ENCODE measurements around the gene RNF212B. TPM values are rescaled to one million over a fixed set of nuclear protein-coding genes. Genes with fewer than 3 reads are reported as not detected.

Gene RNF212B
- total and polyA plus RNA-seq, 2 of the 13 experiments (the other 11 are each of a cell fraction or from before 2014, with no cell fraction given) = 0.05 TPM; not detected in 1

GRCh38 chr14:23300687-23301223, 63.0 kb downstream of the RNF212B start:
- intact Hi-C loops (cut with micrococcal nuclease; ENCODE audit: unreplicated experiment) (loop anchor here (1.0 to 10.0 kb wide), 5 partner anchors 14 to 994 kb away; partner anchors contain the start of genes AJUBA, DCAF11, DHRS1 and HOMEZ), in situ Hi-C loops (cut with HindIII; ENCODE audit: extremely low pct_ligation_motif_present, low pct_unique_long_range_greater_than_20kb) (loop anchor here (25.0 kb wide), 1 partner anchor 837 kb away; the partner anchor contains the start of genes EMC9, FITM1, PSME1 and PSME2)
- Histone ChIP-seq H3K4me1 (ENCODE audit: insufficient read depth, low read length) (peaks cover 50% of the 10 kb centered on the region), H3K27me3 (ENCODE audit: control insufficient read depth in 1 of 2, insufficient read depth in 2 of 2, low read length in 2 of 2) (no peaks in the 10 kb centered on the region; a peak in 1 of 5 replicates), H3K79me2 (ENCODE audit: insufficient read depth, low read length) (peaks cover 4% of the 10 kb centered on the region), H3K36me3 (replicated peaks in 1 of 2; ENCODE audit: control insufficient read depth in 1 of 2, insufficient read depth in 2 of 2, low read length in 2 of 2) (peaks cover 3% of the 10 kb centered on the region in 2 experiments; a peak in 1 of 5 replicates), H3K27ac (ENCODE audit: extremely low read length, insufficient read depth, low read length) (peak overlapping the region; percentile 91), H2AFZ (ENCODE audit: low read length) (peak overlapping the region; percentile 38), H3K4me2 (ENCODE audit: low read depth, low read length) (peak overlapping the region; percentile 99), H3K4me3 (replicated peaks in 1 of 3; ENCODE audit: insufficient read depth in 1 of 3, low read depth in 2 of 3, low read length in 3 of 3) (peak overlapping the region; percentile 65 to 88 (median 75)), H4K20me1 (ENCODE audit: insufficient read depth, low read length) (no peaks in the 10 kb centered on the region), H3K9ac (ENCODE audit: insufficient read depth, low read depth, low read length) (peak overlapping the region; percentile 80), H3K9me3 (ENCODE audit: low read length) (no peaks in the 10 kb centered on the region)
- DNase-seq (ENCODE audit: low spot score) = peak; percentile 43
- no peak for FAIRE-seq
- ChIA-PET POLR2A (interaction anchor here (0.7 to 18.7 kb wide), 20 partner anchors 8 to 895 kb away, joined by 3 to 1053 read pairs (median 6); partner anchors contain the start of genes ACIN1, AJUBA, AP1G2 and C14orf119), CTCF (ENCODE audit: low intra/inter-chr PET ratio, low total read pairs) (interaction anchor here (1.3 to 2.4 kb wide), 4 partner anchors 21 to 231 kb away, joined by 3 to 12 read pairs (median 10); partner anchors contain the start of gene PABPN1)
- WGBS (ENCODE audit: low lambda C conversion rate) = 11% methylated on average over 13 of the region's 13 CpGs
- ATAC-seq = no peak
- TSS peak; percentile 73 for BruUV-seq (replicated peaks)
- TF ChIP-seq ZBTB7B (CRISPR knock-in tag; IDR thresholded peaks at IDR 0.05) (no peak), ZNF317 (CRISPR knock-in tag; IDR thresholded peaks at IDR 0.05) (peak; percentile 46; the same call in 1 of the 2 replicates), PITX1 (CRISPR knock-in tag; IDR thresholded peaks at IDR 0.05) (peak; percentile 45), HNRNPK (IDR thresholded peaks at IDR 0.05; ENCODE audit: low read depth, low read length, poor library complexity, severe bottlenecking) (peak; percentile 1), ZNF550 (CRISPR knock-in tag; IDR thresholded peaks at IDR 0.05; ENCODE audit: borderline replicate concordance) (0 out of 2 replicates have a peak, but pooled peaks have one; percentile 87), SNAI1 (CRISPR knock-in tag; IDR thresholded peaks at IDR 0.05; ENCODE audit: borderline replicate concordance) (0 out of 2 replicates have a peak, but pooled peaks have one; percentile 6), ZNF292 (CRISPR knock-in tag; IDR thresholded peaks at IDR 0.05; ENCODE audit: borderline replicate concordance, low read depth) (no peak), ZNF713 (CRISPR knock-in tag; IDR thresholded peaks at IDR 0.05) (0 out of 2 replicates have a peak, but pooled peaks have one; percentile 56), ZNF781 (CRISPR knock-in tag; IDR thresholded peaks at IDR 0.05; ENCODE audit: borderline replicate concordance, not compliant biosample characterization) (peak; percentile 10), TGIF2 (CRISPR knock-in tag; IDR thresholded peaks at IDR 0.05) (no peak), PAWR (CRISPR knock-in tag; IDR thresholded peaks at IDR 0.05; ENCODE audit: borderline replicate concordance) (0 out of 2 replicates have a peak, but pooled peaks have one; percentile 82), MXD4 (CRISPR knock-in tag; IDR thresholded peaks at IDR 0.05) (no peak), TEAD3 (CRISPR knock-in tag; optimal IDR thresholded peaks at IDR 0.05; ENCODE audit: borderline replicate concordance) (peak; percentile 58), ZZZ3 (CRISPR knock-in tag; IDR thresholded peaks at IDR 0.05; ENCODE audit: borderline replicate concordance) (peak; percentile 75; the same call in 1 of the 2 replicates), CHCHD3 (CRISPR knock-in tag; IDR thresholded peaks at IDR 0.05) (peak; percentile 54; the same call in 1 of the 2 replicates)
- TF ChIP-seq, protein P1, sequence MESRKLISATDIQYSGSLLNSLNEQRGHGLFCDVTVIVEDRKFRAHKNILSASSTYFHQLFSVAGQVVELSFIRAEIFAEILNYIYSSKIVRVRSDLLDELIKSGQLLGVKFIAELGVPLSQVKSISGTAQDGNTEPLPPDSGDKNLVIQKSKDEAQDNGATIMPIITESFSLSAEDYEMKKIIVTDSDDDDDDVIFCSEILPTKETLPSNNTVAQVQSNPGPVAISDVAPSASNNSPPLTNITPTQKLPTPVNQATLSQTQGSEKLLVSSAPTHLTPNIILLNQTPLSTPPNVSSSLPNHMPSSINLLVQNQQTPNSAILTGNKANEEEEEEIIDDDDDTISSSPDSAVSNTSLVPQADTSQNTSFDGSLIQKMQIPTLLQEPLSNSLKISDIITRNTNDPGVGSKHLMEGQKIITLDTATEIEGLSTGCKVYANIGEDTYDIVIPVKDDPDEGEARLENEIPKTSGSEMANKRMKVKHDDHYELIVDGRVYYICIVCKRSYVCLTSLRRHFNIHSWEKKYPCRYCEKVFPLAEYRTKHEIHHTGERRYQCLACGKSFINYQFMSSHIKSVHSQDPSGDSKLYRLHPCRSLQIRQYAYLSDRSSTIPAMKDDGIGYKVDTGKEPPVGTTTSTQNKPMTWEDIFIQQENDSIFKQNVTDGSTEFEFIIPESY (CRISPR knock-in tag; IDR thresholded peaks at IDR 0.05) = peak; percentile 80
- TF ChIP-seq, protein P2, sequence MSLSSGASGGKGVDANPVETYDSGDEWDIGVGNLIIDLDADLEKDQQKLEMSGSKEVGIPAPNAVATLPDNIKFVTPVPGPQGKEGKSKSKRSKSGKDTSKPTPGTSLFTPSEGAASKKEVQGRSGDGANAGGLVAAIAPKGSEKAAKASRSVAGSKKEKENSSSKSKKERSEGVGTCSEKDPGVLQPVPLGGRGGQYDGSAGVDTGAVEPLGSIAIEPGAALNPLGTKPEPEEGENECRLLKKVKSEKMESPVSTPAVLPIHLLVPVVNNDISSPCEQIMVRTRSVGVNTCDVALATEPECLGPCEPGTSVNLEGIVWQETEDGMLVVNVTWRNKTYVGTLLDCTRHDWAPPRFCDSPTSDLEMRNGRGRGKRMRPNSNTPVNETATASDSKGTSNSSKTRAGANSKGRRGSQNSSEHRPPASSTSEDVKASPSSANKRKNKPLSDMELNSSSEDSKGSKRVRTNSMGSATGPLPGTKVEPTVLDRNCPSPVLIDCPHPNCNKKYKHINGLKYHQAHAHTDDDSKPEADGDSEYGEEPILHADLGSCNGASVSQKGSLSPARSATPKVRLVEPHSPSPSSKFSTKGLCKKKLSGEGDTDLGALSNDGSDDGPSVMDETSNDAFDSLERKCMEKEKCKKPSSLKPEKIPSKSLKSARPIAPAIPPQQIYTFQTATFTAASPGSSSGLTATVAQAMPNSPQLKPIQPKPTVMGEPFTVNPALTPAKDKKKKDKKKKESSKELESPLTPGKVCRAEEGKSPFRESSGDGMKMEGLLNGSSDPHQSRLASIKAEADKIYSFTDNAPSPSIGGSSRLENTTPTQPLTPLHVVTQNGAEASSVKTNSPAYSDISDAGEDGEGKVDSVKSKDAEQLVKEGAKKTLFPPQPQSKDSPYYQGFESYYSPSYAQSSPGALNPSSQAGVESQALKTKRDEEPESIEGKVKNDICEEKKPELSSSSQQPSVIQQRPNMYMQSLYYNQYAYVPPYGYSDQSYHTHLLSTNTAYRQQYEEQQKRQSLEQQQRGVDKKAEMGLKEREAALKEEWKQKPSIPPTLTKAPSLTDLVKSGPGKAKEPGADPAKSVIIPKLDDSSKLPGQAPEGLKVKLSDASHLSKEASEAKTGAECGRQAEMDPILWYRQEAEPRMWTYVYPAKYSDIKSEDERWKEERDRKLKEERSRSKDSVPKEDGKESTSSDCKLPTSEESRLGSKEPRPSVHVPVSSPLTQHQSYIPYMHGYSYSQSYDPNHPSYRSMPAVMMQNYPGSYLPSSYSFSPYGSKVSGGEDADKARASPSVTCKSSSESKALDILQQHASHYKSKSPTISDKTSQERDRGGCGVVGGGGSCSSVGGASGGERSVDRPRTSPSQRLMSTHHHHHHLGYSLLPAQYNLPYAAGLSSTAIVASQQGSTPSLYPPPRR (CRISPR knock-in tag; IDR thresholded peaks at IDR 0.05; ENCODE audit: borderline replicate concordance) = peak; percentile 47; the same call in 1 of the 2 replicates

All from HepG2 (cell line).